HL-60 (cell line): ENCODE measurements around the gene OXTR.

ENCODE experiments used
- DNase-seq, 2 experiments: peaks; one replicate each; pipeline ENCODE4 v3.0.0-alpha.2; 2010 to 2020; ENCODE audit warnings: low read depth in 1 of 2, low spot score in 1 of 2
- H3K27ac ChIP-seq: fragments of 250-450 bp; sonication (Bioruptor Pico); replicated peaks from 2 replicates; pipeline ENCODE4 v1.5.1; 2020; ENCODE audit warnings: mild to moderate bottlenecking, moderate library complexity
- H3K27me3 ChIP-seq: fragments of 250-450 bp; sonication (Bioruptor Pico); 2 replicates; pipeline ENCODE4 v1.5.1; 2021; ENCODE audit warnings: mild to moderate bottlenecking, moderate library complexity; ENCODE audit not compliant: insufficient read depth, poor library complexity, severe bottlenecking
- H3K4me3 ChIP-seq: replicated peaks from 2 replicates; pipeline ENCODE4 v1.5.1; 2011; ENCODE audit warnings: mild to moderate bottlenecking, control low read depth, low read length; ENCODE audit not compliant: insufficient read depth
- GABPA ChIP-seq: IDR thresholded peaks from 2 replicates; pipeline ENCODE4 v1.6.1; 2012; ENCODE audit warnings: low read depth
- POLR2AphosphoS5 ChIP-seq: IDR thresholded peaks from 2 replicates; pipeline ENCODE4 v1.6.1; 2012; ENCODE audit warnings: low read depth
- SPI1 ChIP-seq: IDR thresholded peaks from 2 replicates; pipeline ENCODE4 v1.6.1; 2012; ENCODE audit warnings: low read depth, mild to moderate bottlenecking, borderline replicate concordance
- TF ChIP-seq, protein P1 (sequence below): IDR thresholded peaks from one replicate; pipeline ENCODE4 v1.5.1; 2011; ENCODE audit warnings: low read length, control low read depth, inconsistent platforms; ENCODE audit not compliant: insufficient read depth
- TF ChIP-seq, protein P2 (sequence below): IDR thresholded peaks from 2 replicates; pipeline ENCODE4 v1.6.1; 2012; ENCODE audit warnings: low read depth; ENCODE audit not compliant: insufficient replicate concordance

OXTR gene

DNA sequence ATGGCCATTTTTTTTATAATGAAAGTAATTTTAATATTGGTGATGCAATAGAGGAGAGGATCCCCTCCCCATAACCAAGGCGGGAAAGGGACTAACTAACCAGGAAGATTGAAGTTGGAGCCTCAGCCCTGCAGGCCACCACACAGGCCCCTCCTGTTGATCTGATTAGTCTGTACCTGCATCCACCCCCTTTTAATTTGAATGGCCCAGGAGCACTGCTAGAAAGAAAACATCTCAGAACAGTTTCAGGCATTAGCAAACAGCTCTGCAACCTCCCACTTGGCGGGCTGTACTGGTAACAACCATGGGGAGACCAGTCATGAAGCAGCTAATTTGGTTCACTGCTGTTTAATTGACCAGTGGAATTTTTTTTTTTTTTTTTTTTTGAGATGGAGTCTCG lies 25.5 kb downstream of the OXTR start:
- no peak overlapping the region for H3K4me3 ChIP-seq
- H3K27ac ChIP-seq: no peak overlapping the region
- TF ChIP-seq, protein P1, sequence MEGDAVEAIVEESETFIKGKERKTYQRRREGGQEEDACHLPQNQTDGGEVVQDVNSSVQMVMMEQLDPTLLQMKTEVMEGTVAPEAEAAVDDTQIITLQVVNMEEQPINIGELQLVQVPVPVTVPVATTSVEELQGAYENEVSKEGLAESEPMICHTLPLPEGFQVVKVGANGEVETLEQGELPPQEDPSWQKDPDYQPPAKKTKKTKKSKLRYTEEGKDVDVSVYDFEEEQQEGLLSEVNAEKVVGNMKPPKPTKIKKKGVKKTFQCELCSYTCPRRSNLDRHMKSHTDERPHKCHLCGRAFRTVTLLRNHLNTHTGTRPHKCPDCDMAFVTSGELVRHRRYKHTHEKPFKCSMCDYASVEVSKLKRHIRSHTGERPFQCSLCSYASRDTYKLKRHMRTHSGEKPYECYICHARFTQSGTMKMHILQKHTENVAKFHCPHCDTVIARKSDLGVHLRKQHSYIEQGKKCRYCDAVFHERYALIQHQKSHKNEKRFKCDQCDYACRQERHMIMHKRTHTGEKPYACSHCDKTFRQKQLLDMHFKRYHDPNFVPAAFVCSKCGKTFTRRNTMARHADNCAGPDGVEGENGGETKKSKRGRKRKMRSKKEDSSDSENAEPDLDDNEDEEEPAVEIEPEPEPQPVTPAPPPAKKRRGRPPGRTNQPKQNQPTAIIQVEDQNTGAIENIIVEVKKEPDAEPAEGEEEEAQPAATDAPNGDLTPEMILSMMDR: no peak
- no peak for TF ChIP-seq GABPA
- TF ChIP-seq, protein P2, sequence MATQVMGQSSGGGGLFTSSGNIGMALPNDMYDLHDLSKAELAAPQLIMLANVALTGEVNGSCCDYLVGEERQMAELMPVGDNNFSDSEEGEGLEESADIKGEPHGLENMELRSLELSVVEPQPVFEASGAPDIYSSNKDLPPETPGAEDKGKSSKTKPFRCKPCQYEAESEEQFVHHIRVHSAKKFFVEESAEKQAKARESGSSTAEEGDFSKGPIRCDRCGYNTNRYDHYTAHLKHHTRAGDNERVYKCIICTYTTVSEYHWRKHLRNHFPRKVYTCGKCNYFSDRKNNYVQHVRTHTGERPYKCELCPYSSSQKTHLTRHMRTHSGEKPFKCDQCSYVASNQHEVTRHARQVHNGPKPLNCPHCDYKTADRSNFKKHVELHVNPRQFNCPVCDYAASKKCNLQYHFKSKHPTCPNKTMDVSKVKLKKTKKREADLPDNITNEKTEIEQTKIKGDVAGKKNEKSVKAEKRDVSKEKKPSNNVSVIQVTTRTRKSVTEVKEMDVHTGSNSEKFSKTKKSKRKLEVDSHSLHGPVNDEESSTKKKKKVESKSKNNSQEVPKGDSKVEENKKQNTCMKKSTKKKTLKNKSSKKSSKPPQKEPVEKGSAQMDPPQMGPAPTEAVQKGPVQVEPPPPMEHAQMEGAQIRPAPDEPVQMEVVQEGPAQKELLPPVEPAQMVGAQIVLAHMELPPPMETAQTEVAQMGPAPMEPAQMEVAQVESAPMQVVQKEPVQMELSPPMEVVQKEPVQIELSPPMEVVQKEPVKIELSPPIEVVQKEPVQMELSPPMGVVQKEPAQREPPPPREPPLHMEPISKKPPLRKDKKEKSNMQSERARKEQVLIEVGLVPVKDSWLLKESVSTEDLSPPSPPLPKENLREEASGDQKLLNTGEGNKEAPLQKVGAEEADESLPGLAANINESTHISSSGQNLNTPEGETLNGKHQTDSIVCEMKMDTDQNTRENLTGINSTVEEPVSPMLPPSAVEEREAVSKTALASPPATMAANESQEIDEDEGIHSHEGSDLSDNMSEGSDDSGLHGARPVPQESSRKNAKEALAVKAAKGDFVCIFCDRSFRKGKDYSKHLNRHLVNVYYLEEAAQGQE: no peak
- TF ChIP-seq SPI1: no peak
- no peak for TF ChIP-seq POLR2AphosphoS5

DNA sequence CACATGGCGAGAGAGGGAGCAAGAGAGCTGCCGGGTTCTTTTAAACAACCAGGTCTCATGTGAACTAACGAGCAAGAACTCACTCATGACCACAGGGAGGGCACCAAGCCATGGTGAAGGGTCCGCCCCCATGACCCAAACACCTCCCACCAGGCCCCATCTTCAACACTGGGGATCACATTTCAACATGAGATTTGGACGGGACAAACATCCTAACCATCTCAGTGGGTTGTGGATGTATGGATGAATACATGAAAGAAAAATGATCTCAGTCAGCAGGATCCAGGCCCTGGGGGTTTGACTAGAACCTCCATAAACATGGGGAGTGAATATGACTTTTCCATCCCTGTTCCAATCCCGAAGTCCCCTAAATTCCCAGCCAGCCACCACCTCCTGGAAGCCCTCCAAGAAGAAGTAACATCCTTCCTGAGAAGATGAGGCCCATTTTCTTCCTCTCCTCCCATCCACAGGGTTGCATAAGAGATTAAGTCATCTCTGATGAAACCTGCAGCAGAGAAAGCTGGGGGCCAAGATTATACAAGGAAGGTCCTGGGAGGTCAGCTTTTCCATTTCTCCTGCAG lies 26.3 kb downstream of the OXTR start:
- Histone ChIP-seq H3K27ac (no peak overlapping the region), H3K27me3 (no peaks in the 10 kb centered on the region)
- TF ChIP-seq SPI1: no peak
- TF ChIP-seq GABPA: no peak
- TF ChIP-seq, protein P2: no peak
- TF ChIP-seq POLR2AphosphoS5: no peak
- TF ChIP-seq, protein P1: no peak

More for the DNA sequence above, 25.5 kb downstream of the OXTR start:
- no peak for DNase-seq
- no peaks in the 10 kb centered on the region for H3K27me3 ChIP-seq

DNA sequence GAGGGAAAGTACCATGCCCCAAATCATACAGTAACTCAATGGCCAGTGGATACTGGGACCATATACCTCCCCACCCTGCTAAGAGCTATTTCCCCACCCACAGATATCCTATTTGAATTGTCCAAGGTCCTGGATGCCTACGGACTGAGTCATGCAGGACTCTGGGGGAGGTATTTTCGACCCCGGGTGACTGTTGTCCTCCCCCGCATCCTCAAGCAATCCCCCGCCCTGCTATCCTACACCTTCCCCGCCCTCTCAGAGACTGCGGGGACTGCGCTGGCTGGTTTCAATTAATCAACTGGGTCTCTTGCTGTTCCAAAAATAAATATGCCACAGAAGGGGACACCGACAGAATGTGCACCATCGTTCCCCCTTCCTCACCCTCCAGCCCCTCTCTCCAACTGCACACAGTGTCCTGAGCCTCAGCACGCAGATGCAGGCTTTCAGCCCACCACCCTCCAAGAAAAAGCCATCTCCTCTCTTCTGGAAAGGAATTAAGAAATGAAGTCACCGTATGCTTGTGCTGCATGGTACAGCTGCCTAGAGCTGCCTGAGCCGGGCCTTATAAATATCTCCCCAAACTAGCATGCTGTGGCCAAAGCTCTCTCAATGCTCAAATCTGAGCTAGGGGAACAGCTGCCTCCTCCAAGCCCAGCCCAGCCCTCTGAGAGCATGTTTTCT lies 27.7 kb downstream of the OXTR start:
- no peaks in the 10 kb centered on the region for H3K27me3 ChIP-seq
- TF ChIP-seq, protein P2: no peak
- TF ChIP-seq, protein P1: no peak
- TF ChIP-seq SPI1 (no peak), POLR2AphosphoS5 (no peak), GABPA (no peak)
- H3K27ac ChIP-seq: no peak overlapping the region
- DNase-seq: no peak
- H3K4me3 ChIP-seq: no peak overlapping the region

More for the DNA sequence above, 26.3 kb downstream of the OXTR start:
- H3K4me3 ChIP-seq: no peak overlapping the region
- DNase-seq: no peak
